ENCODE results near the gene LY6G6F.

The LY6G6F gene

DNA sequence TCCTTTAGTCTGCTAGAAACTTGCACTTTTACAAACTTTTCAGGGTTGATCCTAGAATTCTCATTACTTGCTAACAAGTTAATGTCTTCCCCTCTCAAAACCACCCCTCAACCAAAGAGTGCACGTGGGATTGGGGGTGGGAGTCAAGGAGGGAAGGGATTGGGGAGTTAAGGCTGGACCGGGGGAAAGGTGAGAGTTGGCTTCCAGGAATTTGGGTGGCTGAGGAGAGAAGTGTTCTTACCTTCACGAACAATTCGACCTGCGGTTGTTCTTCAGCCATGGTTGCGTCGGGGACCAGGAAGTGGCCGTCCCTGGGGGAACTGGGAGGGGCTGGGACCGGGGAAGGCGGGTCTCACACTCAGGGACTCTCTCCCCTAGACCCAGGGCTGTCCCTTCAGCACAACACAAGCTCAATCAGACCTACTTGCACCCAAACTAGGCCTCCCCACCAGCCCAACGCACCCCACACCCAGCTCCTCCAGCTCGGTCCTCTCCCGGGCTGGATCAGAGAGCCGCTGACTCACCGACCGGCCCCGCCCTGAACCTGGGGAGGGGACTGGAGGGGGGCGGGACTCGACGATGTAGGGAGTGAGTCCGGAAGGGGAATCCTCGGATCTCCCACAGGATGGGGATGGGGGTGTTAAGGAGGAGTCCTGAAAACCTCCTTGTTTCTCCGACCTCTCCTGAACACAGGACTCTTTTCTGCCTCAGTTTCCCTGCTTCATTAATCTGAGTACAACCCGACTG, 29.5 kb downstream of the LY6G6F start, which contains the start of gene CLIC1:
TSS of gene CLIC1 (minus strand) at position 510 of the 747 bp plus-strand sequence. CDS start at position 280, 230 bp downstream.
- H3K9me3 ChIP-seq (ENCODE audit: control insufficient read depth in 2 of 2, low read length in 2 of 2): no peaks in the 10 kb centered on the region
- H3K36me3 ChIP-seq (ENCODE audit: control insufficient read depth in 2 of 2, insufficient read depth in 2 of 2, low read length in 2 of 2): peaks cover 19 to 21% of the 10 kb centered on the region in 2 donors
- H3K9ac ChIP-seq (ENCODE audit: low read length in 2 of 2): peak within 1 kb of the TSS; percentile 82 to 93
- no peaks in the 10 kb centered on the region for H3K27me3 ChIP-seq (ENCODE audit: control insufficient read depth in 1 of 2, insufficient read depth in 2 of 2, low read length in 2 of 2)
- H3K4me3 ChIP-seq (ENCODE audit: low read length in 2 of 2): peak within 1 kb of the TSS; percentile 71 to 89
- peaks cover 48% of the 10 kb centered on the region for H3K4me1 ChIP-seq (ENCODE audit: control insufficient read depth, insufficient read depth, low read length)
- H3K27ac ChIP-seq (ENCODE audit: low read length): peak within 1 kb of the TSS; percentile 86

- H3K36me3 ChIP-seq (ENCODE audit: control insufficient read depth in 2 of 2, insufficient read depth in 2 of 2, low read length in 2 of 2): peaks cover 16 to 17% of the 10 kb centered on the region in 2 donors
- peak overlapping the region; percentile 71 to 89 for H3K4me3 ChIP-seq (ENCODE audit: low read length in 2 of 2)
- no peaks in the 10 kb centered on the region for H3K27me3 ChIP-seq (ENCODE audit: control insufficient read depth in 1 of 2, insufficient read depth in 2 of 2, low read length in 2 of 2)
- H3K27ac ChIP-seq (ENCODE audit: low read length): peak overlapping the region; percentile 86
- no peaks in the 10 kb centered on the region for H3K9me3 ChIP-seq (ENCODE audit: control insufficient read depth in 2 of 2, low read length in 2 of 2)
- peak overlapping the region; percentile 82 to 93 for H3K9ac ChIP-seq (ENCODE audit: low read length in 2 of 2)
- peaks cover 48% of the 10 kb centered on the region for H3K4me1 ChIP-seq (ENCODE audit: control insufficient read depth, insufficient read depth, low read length)
Observed at GRCh38 chr6:31736768-31737314, 30.2 kb downstream of the LY6G6F start.

GRCh38 chr6:31737315-31737990, 30.8 kb downstream of the LY6G6F start:
- no peak overlapping the region for H3K4me3 ChIP-seq (ENCODE audit: low read length in 2 of 2)
- H3K27me3 ChIP-seq (ENCODE audit: control insufficient read depth in 1 of 2, insufficient read depth in 2 of 2, low read length in 2 of 2): no peaks in the 10 kb centered on the region
- peak overlapping the region; percentile 31 for H3K27ac ChIP-seq (ENCODE audit: low read length)
- peaks cover 48% of the 10 kb centered on the region for H3K4me1 ChIP-seq (ENCODE audit: control insufficient read depth, insufficient read depth, low read length)
- H3K9ac ChIP-seq (ENCODE audit: low read length in 2 of 2): peak overlapping the region in 1 of 2 donors; percentile 6
- peaks cover 11 to 12% of the 10 kb centered on the region in 2 donors for H3K36me3 ChIP-seq (ENCODE audit: control insufficient read depth in 2 of 2, insufficient read depth in 2 of 2, low read length in 2 of 2)
- no peaks in the 10 kb centered on the region for H3K9me3 ChIP-seq (ENCODE audit: control insufficient read depth in 2 of 2, low read length in 2 of 2)

DNA sequence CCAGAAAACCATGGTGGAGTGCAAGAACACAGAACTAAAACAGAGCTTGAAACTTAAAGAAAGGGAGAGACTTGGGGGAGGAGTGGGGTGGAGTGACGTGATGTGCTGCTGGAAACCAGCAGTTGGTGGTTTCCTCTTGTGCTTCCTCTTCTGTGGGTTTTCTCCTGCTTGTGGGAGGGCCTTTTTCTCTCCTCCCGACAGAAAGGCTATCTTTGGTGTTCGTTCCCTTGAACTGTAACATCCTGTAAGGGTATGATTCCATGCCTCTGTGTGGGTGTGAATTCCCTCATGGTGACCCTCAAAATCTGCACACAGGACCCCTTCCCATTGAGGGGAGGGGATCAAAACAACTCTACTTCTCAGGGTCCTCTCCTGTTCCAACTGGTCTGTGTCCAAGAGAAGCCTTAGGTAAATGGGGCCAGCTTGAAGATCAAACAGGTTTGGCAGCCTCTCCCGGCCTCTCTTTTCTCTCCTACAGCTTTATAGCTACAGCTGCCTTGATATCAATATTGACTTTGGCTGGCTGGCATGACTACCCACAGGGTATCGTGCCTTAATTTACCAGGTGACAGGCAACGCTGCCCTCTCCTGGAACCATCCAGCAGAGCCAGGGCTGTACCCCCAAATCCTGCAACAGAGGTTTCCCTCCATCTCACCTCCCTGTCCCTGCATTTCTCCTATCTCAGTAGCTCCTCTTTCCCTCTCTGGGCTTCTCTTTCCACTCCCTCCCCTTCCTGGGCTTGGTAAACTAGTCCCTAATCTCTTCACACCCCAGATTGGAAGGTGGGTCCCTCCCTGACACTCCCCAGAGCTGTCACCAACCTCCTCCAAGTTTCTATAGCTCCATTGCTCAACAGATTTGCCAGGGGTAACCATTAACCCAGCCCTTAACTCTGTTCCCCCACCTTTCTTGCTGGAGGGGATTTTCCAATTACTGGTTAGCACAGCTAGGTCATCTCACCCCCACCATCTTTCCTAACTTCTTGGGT, 31.6 kb downstream of the LY6G6F start:
- peaks cover 8 to 9% of the 10 kb centered on the region in 2 donors for H3K36me3 ChIP-seq (ENCODE audit: control insufficient read depth in 2 of 2, insufficient read depth in 2 of 2, low read length in 2 of 2)
- no peaks in the 10 kb centered on the region for H3K27me3 ChIP-seq (ENCODE audit: control insufficient read depth in 1 of 2, insufficient read depth in 2 of 2, low read length in 2 of 2)
- H3K9ac ChIP-seq (ENCODE audit: low read length in 2 of 2): peak overlapping the region in 1 of 2 donors; percentile 6
- peaks cover 48% of the 10 kb centered on the region for H3K4me1 ChIP-seq (ENCODE audit: control insufficient read depth, insufficient read depth, low read length)
- no peaks in the 10 kb centered on the region for H3K9me3 ChIP-seq (ENCODE audit: control insufficient read depth in 2 of 2, low read length in 2 of 2)
- peak overlapping the region; percentile 31 for H3K27ac ChIP-seq (ENCODE audit: low read length)
- H3K4me3 ChIP-seq (ENCODE audit: low read length in 2 of 2): peak overlapping the region in 1 of 2 donors; percentile 8

GRCh38 chr6:31739639-31740396, 33.2 kb downstream of the LY6G6F start, which contains the start of gene MSH5:
Gene MSH5, plus strand, starts transcription at chr6:31740005. Its CDS starts 462 bp downstream, at chr6:31740467.
- Histone ChIP-seq H3K9me3 (ENCODE audit: control insufficient read depth in 2 of 2, low read length in 2 of 2) (no peaks in the 10 kb centered on the region), H3K4me3 (ENCODE audit: low read length in 2 of 2) (peak within 1 kb of the TSS; percentile 86 to 93), H3K27ac (ENCODE audit: low read length) (no peak within 1 kb of the TSS), H3K4me1 (ENCODE audit: control insufficient read depth, insufficient read depth, low read length) (peaks cover 39% of the 10 kb centered on the region), H3K36me3 (ENCODE audit: control insufficient read depth in 2 of 2, insufficient read depth in 2 of 2, low read length in 2 of 2) (no peaks in the 10 kb centered on the region), H3K27me3 (ENCODE audit: control insufficient read depth in 1 of 2, insufficient read depth in 2 of 2, low read length in 2 of 2) (no peaks in the 10 kb centered on the region), H3K9ac (ENCODE audit: low read length in 2 of 2) (peak within 1 kb of the TSS; percentile 68 to 72)

DNA sequence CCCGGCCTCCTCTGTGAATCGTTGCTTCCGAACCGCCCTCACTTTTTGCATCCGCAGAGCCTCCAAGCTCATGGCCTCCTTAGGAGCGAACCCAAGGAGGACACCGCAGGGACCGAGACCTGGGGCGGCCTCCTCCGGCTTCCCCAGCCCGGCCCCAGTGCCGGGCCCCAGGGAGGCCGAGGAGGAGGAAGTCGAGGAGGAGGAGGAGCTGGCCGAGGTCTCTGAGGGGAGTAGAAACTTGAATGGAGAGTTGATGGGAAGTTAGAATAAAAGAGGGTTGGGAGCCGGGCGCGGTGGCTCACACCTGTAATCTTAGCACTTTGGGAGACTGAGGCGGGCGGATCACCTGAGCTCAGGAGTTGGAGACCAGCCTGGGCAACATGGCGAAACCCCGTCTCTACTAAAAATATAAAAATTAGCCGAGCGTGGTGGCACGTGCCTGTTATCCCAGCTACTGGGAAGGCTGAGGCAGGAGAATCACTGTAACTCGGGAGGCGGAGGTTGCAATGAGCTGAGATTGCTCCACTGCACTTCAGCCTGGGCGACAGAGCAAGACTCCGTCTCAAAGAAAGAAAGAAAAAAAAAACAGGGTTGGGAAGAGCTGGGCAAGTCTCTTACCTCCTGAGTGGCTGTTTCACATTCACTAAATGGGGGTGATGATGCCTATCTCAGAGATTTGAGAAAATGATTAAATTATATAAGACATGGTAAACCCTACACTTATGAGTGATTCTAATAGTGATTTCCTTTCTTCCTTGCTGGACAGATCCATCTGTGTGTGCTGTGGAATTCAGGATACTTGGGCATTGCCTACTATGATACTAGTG, 33.9 kb downstream of the LY6G6F start:
- peak overlapping the region; percentile 68 to 72 for H3K9ac ChIP-seq (ENCODE audit: low read length in 2 of 2)
- peaks cover 32% of the 10 kb centered on the region for H3K4me1 ChIP-seq (ENCODE audit: control insufficient read depth, insufficient read depth, low read length)
- no peaks in the 10 kb centered on the region for H3K9me3 ChIP-seq (ENCODE audit: control insufficient read depth in 2 of 2, low read length in 2 of 2)
- no peak overlapping the region for H3K27ac ChIP-seq (ENCODE audit: low read length)
- no peaks in the 10 kb centered on the region for H3K36me3 ChIP-seq (ENCODE audit: control insufficient read depth in 2 of 2, insufficient read depth in 2 of 2, low read length in 2 of 2)
- no peaks in the 10 kb centered on the region for H3K27me3 ChIP-seq (ENCODE audit: control insufficient read depth in 1 of 2, insufficient read depth in 2 of 2, low read length in 2 of 2)
- peak overlapping the region; percentile 86 to 93 for H3K4me3 ChIP-seq (ENCODE audit: low read length in 2 of 2)

DNA sequence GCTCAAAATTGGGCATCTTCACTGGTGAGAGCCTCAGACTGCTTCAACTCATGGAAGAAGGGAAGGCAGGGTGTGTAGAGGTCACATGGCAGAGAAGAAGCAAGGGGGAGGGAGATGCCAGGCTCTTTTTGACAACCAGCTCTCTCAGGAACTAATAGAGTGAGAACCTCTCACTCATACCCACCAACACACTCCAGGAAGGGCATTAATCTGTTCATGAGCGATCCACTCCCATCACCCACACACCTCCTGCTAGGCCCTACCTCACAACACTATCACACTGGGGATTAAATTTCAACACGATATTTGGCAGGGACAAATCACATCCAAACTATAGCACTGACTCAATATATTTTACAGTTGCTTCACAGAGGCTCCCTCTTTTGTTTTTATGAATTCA, 35.1 kb downstream of the LY6G6F start:
- H3K27me3 ChIP-seq (ENCODE audit: control insufficient read depth in 1 of 2, insufficient read depth in 2 of 2, low read length in 2 of 2): no peaks in the 10 kb centered on the region
- H3K4me3 ChIP-seq (ENCODE audit: low read length in 2 of 2): no peak overlapping the region
- H3K36me3 ChIP-seq (ENCODE audit: control insufficient read depth in 2 of 2, insufficient read depth in 2 of 2, low read length in 2 of 2): no peaks in the 10 kb centered on the region
- no peak overlapping the region for H3K9ac ChIP-seq (ENCODE audit: low read length in 2 of 2)
- no peak overlapping the region for H3K27ac ChIP-seq (ENCODE audit: low read length)
- peaks cover 24% of the 10 kb centered on the region for H3K4me1 ChIP-seq (ENCODE audit: control insufficient read depth, insufficient read depth, low read length)
- H3K9me3 ChIP-seq (ENCODE audit: control insufficient read depth in 2 of 2, low read length in 2 of 2): no peaks in the 10 kb centered on the region

DNA sequence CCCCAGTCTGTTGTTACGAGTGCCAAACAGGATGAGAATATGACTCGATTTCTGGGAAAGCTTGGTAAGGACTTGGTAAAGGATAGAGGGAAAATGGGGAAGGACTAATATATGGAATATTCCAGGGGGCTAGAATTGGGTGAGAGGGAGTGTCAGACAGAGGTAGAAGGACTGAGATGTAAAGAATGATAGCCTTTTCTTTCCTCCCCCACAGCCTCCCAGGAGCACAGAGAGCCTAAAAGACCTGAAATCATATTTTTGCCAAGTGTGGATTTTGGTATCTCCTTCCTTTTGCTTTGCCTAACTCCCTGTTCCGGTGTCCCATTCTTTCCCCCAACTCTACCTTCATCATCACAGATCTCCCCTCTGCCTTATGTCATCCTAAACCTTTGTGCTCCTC, 36.2 kb downstream of the LY6G6F start:
- Histone ChIP-seq H3K4me1 (ENCODE audit: control insufficient read depth, insufficient read depth, low read length) (peaks cover 23% of the 10 kb centered on the region), H3K9ac (ENCODE audit: low read length in 2 of 2) (no peak overlapping the region), H3K27me3 (ENCODE audit: control insufficient read depth in 1 of 2, insufficient read depth in 2 of 2, low read length in 2 of 2) (no peaks in the 10 kb centered on the region), H3K36me3 (ENCODE audit: control insufficient read depth in 2 of 2, insufficient read depth in 2 of 2, low read length in 2 of 2) (peaks cover 0 to 3% of the 10 kb centered on the region in 2 donors), H3K9me3 (ENCODE audit: control insufficient read depth in 2 of 2, low read length in 2 of 2) (no peaks in the 10 kb centered on the region), H3K4me3 (ENCODE audit: low read length in 2 of 2) (no peak overlapping the region), H3K27ac (ENCODE audit: low read length) (no peak overlapping the region)

- peaks cover 0 to 3% of the 10 kb centered on the region in 2 donors for H3K36me3 ChIP-seq (ENCODE audit: control insufficient read depth in 2 of 2, insufficient read depth in 2 of 2, low read length in 2 of 2)
- no peaks in the 10 kb centered on the region for H3K9me3 ChIP-seq (ENCODE audit: control insufficient read depth in 2 of 2, low read length in 2 of 2)
- no peak overlapping the region for H3K9ac ChIP-seq (ENCODE audit: low read length in 2 of 2)
- H3K4me1 ChIP-seq (ENCODE audit: control insufficient read depth, insufficient read depth, low read length): peaks cover 14% of the 10 kb centered on the region
- no peaks in the 10 kb centered on the region for H3K27me3 ChIP-seq (ENCODE audit: control insufficient read depth in 1 of 2, insufficient read depth in 2 of 2, low read length in 2 of 2)
- H3K4me3 ChIP-seq (ENCODE audit: low read length in 2 of 2): no peak overlapping the region
- no peak overlapping the region for H3K27ac ChIP-seq (ENCODE audit: low read length)
Observed at GRCh38 chr6:31744422-31744821, 37.8 kb downstream of the LY6G6F start.

Measured in stomach smooth muscle (tissue), 2 donors.